HepG2 (cell line): Measurements from ENCODE around the gene SELENOV. TPM values are rescaled to one million over a fixed set of nuclear protein-coding genes. Genes with fewer than 3 reads are reported as not detected.
A peak's percentile ranks its signal among the peaks of the same experiment; 100 is the strongest.

Experiments used
- ATAC-seq: fragments of 200-7000 bp; cut with Tn5 transposase; 3 replicates; pipeline ENCODE4 v1.9.1; 2020; ENCODE audit warnings: mild to moderate bottlenecking, moderate library complexity
- BruUV-seq: library from RNA; stranded (reverse); fragments of 400-500 nt; replicated peaks from 2 replicates; lab custom pipeline; 2021; lab: Mats Ljungman, UMichigan
- CTCF ChIA-PET: fragments of 300-600 bp; formaldehyde crosslinking; extraction: SDS; loops from one replicate; lab custom pipeline; 2021; ENCODE audit warnings: low total read pairs, inconsistent platforms, low intra/inter-chr PET ratio; lab: Yijun Ruan, JAX
- POLR2A ChIA-PET: fragments of 350-600 bp; sonication (Branson Sonifier 250); formaldehyde crosslinking; loops from one replicate; lab custom pipeline; 2020; ENCODE audit warnings: antibody characterized with exemption, inconsistent platforms; lab: Yijun Ruan, JAX
- DNase-seq: peaks from one replicate; pipeline ENCODE4 v3.0.0-alpha.2; 2015; ENCODE audit warnings: low spot score
- FAIRE-seq: peaks from 3 replicates; lab custom pipeline; 2011; peaks lifted over from hg19 to GRCh38; lab: Jason Lieb, UNC
- H2AFZ ChIP-seq: one replicate; pipeline ENCODE4 v1.6.1; 2011; ENCODE audit warnings: low read length, inconsistent platforms
- H3K27ac ChIP-seq: fragments of 300-600 bp; 3 replicates; pipeline ENCODE4 v1.8.0; 2011; ENCODE audit warnings: mixed run types, mild to moderate bottlenecking, mixed read lengths, low read length, inconsistent platforms; ENCODE audit not compliant: insufficient read depth; ENCODE audit errors: extremely low read length
- H3K27me3 ChIP-seq, 2 experiments: fragments of 200-600 bp in 1 of 2; 2 replicates in 1 of 2; 3 replicates in 1 of 2; pipeline versions ENCODE4 v1.6.0 to v1.8.0; 2011; ENCODE audit warnings: low read length in 2 of 2, mild to moderate bottlenecking in 2 of 2, moderate library complexity in 2 of 2, inconsistent platforms in 1 of 2; ENCODE audit not compliant: insufficient read depth in 2 of 2, control insufficient read depth in 1 of 2
- H3K36me3 ChIP-seq, 2 experiments: fragments of 200-600 bp in 1 of 2; replicated peaks in 1 of 2; 2 replicates in 1 of 2; 3 replicates in 1 of 2; pipeline versions ENCODE4 v1.5.1 to v1.8.0; 2011; ENCODE audit warnings: low read length in 2 of 2, inconsistent platforms in 1 of 2; ENCODE audit not compliant: insufficient read depth in 2 of 2, control insufficient read depth in 1 of 2
- H3K4me1 ChIP-seq: 2 replicates; pipeline ENCODE4 v1.5.1; 2012; ENCODE audit warnings: low read length, inconsistent platforms; ENCODE audit not compliant: insufficient read depth
- H3K4me2 ChIP-seq: 2 replicates; pipeline ENCODE4 v1.6.0; 2011; ENCODE audit warnings: low read depth, low read length, inconsistent platforms
- H3K4me3 ChIP-seq, 3 experiments: fragments of 200-600 bp in 1 of 3; sonication (generic), shearing (Covaris generic) in 1 of 3; replicated peaks in 1 of 3; 2 replicates each; pipeline ENCODE4 v1.5.1; 2011 to 2016; ENCODE audit warnings: low read length in 3 of 3, inconsistent platforms in 2 of 3, low read depth in 2 of 3, mild to moderate bottlenecking in 2 of 3, control low read depth in 1 of 3, mixed read lengths in 1 of 3; ENCODE audit not compliant: insufficient read depth in 1 of 3
- H3K79me2 ChIP-seq: one replicate; pipeline ENCODE4 v1.6.1; 2011; ENCODE audit warnings: low read length, inconsistent platforms; ENCODE audit not compliant: insufficient read depth
- H3K9ac ChIP-seq: 2 replicates; pipeline ENCODE4 v1.6.0; 2011; ENCODE audit warnings: mild to moderate bottlenecking, low read depth, low read length, inconsistent platforms; ENCODE audit not compliant: insufficient read depth
- H3K9me3 ChIP-seq: 2 replicates; pipeline ENCODE4 v1.5.1; 2012; ENCODE audit warnings: mild to moderate bottlenecking, low read length
- H4K20me1 ChIP-seq: 2 replicates; pipeline ENCODE4 v1.6.0; 2011; ENCODE audit warnings: inconsistent platforms, mild to moderate bottlenecking, low read length, moderate library complexity; ENCODE audit not compliant: insufficient read depth
- ATRX ChIP-seq: sonication (generic); formaldehyde crosslinking; IDR thresholded peaks from 2 replicates; pipeline ENCODE4 v1.4.0; 2020; ENCODE audit warnings: missing genetic modification reagents, borderline replicate concordance
- ETV5 ChIP-seq: IDR thresholded peaks from 2 replicates; pipeline ENCODE4 v1.6.1; 2018; ENCODE audit warnings: missing biosample characterization, missing genetic modification reagents, inconsistent platforms, borderline replicate concordance
- GLI4 ChIP-seq: sonication (generic); formaldehyde crosslinking; IDR thresholded peaks from 2 replicates; pipeline ENCODE4 v1.5.1; 2020; ENCODE audit warnings: missing genetic modification reagents, mild to moderate bottlenecking, moderate library complexity, borderline replicate concordance
- JARID2 ChIP-seq: sonication (generic); formaldehyde crosslinking; IDR thresholded peaks from 2 replicates; pipeline ENCODE4 v1.8.1; 2023; ENCODE audit warnings: missing genetic modification reagents, inconsistent platforms; ENCODE audit not compliant: insufficient replicate concordance
- PCBP2 ChIP-seq: fragments of 200-400 bp; formaldehyde crosslinking; optimal IDR thresholded peaks from 2 replicates; pipeline ENCODE3; 2018; ENCODE audit warnings: low read length, low read depth; ENCODE audit not compliant: poor library complexity, severe bottlenecking
- POLR2G ChIP-seq: fragments of 200-400 bp; formaldehyde crosslinking; IDR thresholded peaks from 2 replicates; pipeline ENCODE4 v1.6.1; 2018; ENCODE audit warnings: mild to moderate bottlenecking, low read depth, low read length, moderate library complexity
- PPARG ChIP-seq: conservative IDR thresholded peaks from 2 replicates; pipeline ENCODE4 v1.6.1; 2016; ENCODE audit warnings: missing biosample characterization, missing genetic modification reagents
- PRMT3 ChIP-seq: sonication (generic); formaldehyde crosslinking; IDR thresholded peaks from 2 replicates; pipeline ENCODE4 v1.8.1; 2022; ENCODE audit warnings: low read depth, mild to moderate bottlenecking, moderate library complexity, missing genetic modification reagents, borderline replicate concordance
- RBM39 ChIP-seq: fragments of 200-400 bp; formaldehyde crosslinking; IDR thresholded peaks from one replicate; pipeline ENCODE4 v1.6.1; 2018; ENCODE audit warnings: antibody characterized with exemption, mild to moderate bottlenecking, low read depth, low read length; ENCODE audit not compliant: poor library complexity, severe bottlenecking
- RFX3 ChIP-seq: IDR thresholded peaks from 2 replicates; pipeline ENCODE4 v1.6.1; 2016; ENCODE audit warnings: missing biosample characterization, missing genetic modification reagents
- RXRA ChIP-seq: sonication (generic); formaldehyde crosslinking; IDR thresholded peaks from 2 replicates; pipeline ENCODE4 v1.5.1; 2020; ENCODE audit warnings: missing genetic modification reagents
- SPEN ChIP-seq: sonication (generic); formaldehyde crosslinking; IDR thresholded peaks from 2 replicates; pipeline ENCODE4 v1.5.1; 2020; ENCODE audit warnings: low read depth, mild to moderate bottlenecking, missing genetic modification reagents
- TRIM24 ChIP-seq: sonication (generic); formaldehyde crosslinking; IDR thresholded peaks from 2 replicates; pipeline ENCODE4 v1.8.0; 2022; ENCODE audit warnings: mild to moderate bottlenecking, missing genetic modification reagents
- TSC22D2 ChIP-seq: sonication (generic); formaldehyde crosslinking; IDR thresholded peaks from 2 replicates; pipeline ENCODE4 v1.5.1; 2020; ENCODE audit warnings: missing genetic modification reagents, mild to moderate bottlenecking, borderline replicate concordance
- ZC3H4 ChIP-seq: sonication (generic); formaldehyde crosslinking; IDR thresholded peaks from 2 replicates; pipeline ENCODE4 v1.4.0; 2020; ENCODE audit warnings: missing genetic modification reagents, borderline replicate concordance
- ZNF17 ChIP-seq: sonication (generic); formaldehyde crosslinking; IDR thresholded peaks from 2 replicates; pipeline ENCODE4 v1.5.0; 2020; ENCODE audit warnings: mild to moderate bottlenecking, missing genetic modification reagents
- ZNF530 ChIP-seq: sonication (generic); formaldehyde crosslinking; IDR thresholded peaks from 2 replicates; pipeline ENCODE4 v1.5.0; 2020; ENCODE audit warnings: low read depth, mild to moderate bottlenecking, missing genetic modification reagents
- ZNF589 ChIP-seq: sonication (generic); formaldehyde crosslinking; conservative IDR thresholded peaks from 2 replicates; pipeline ENCODE4 v1.8.0; 2022; ENCODE audit warnings: mild to moderate bottlenecking, moderate library complexity, missing genetic modification reagents
- ZNF652 ChIP-seq: IDR thresholded peaks from 2 replicates; pipeline ENCODE4 v1.6.1; 2016; ENCODE audit warnings: low read depth, borderline replicate concordance
- ZNF660 ChIP-seq: sonication (generic); formaldehyde crosslinking; IDR thresholded peaks from 2 replicates; pipeline ENCODE4 v1.5.1; 2020; ENCODE audit warnings: mild to moderate bottlenecking, low read depth, missing genetic modification reagents, borderline replicate concordance
- ZNF7 ChIP-seq: IDR thresholded peaks from 2 replicates; pipeline ENCODE4 v1.6.1; 2016; ENCODE audit warnings: missing biosample characterization, missing genetic modification reagents
- ZNF720 ChIP-seq: sonication (generic); formaldehyde crosslinking; IDR thresholded peaks from 2 replicates; pipeline ENCODE4 v1.4.0; 2020; ENCODE audit warnings: missing genetic modification reagents
- ZNF883 ChIP-seq: sonication (generic); formaldehyde crosslinking; IDR thresholded peaks from 2 replicates; pipeline ENCODE4 v1.5.1; 2020; ENCODE audit warnings: mild to moderate bottlenecking, missing genetic modification reagents; ENCODE audit errors: not compliant biosample characterization
- ZNF891 ChIP-seq: sonication (generic); formaldehyde crosslinking; IDR thresholded peaks from 2 replicates; pipeline ENCODE4 v1.5.0; 2020; ENCODE audit warnings: mild to moderate bottlenecking, missing genetic modification reagents
- WGBS: methylation state at CpG from one replicate; pipeline ENCODE4 v1.1.6; 2017; ENCODE audit warnings: low lambda C conversion rate; 5-methylcytosine and 5-hydroxymethylcytosine counted together
- in situ Hi-C: cut with HindIII; loops from 2 replicates; pipeline ENCODE4 v1.10.0; 2017; ENCODE audit warnings: low pct_unique_long_range_greater_than_20kb; ENCODE audit not compliant: extremely low pct_ligation_motif_present
- intact Hi-C: fragments of 100-400 bp; cut with micrococcal nuclease; formaldehyde crosslinking; loops from one replicate; pipeline ENCODE4 v1.10.0; 2022; ENCODE audit not compliant: unreplicated experiment
- polyA plus RNA-seq, 8 experiments: library from polyadenylated mRNA; depleted of rRNA in 3 of 8; stranded (reverse) in 7 of 8; unstranded in 1 of 8; fragments of >200 nt; fragmentation: Illumina TruSeq in 4 of 8; extraction: Trizol in 4 of 8; gene quantifications; 2 replicates each; pipeline versions ENCODE4 v1.2.1 to v1.2.3, GENCODE V29; 2011 to 2016; ENCODE audit warnings: low read depth in 4 of 8, missing spikeins in 1 of 8, mixed read lengths in 1 of 8; ENCODE audit not compliant: insufficient read depth in 1 of 8
- total RNA-seq, 5 experiments: library from RNA; depleted of rRNA; stranded (reverse); fragments of >200 nt; fragmentation: Illumina TruSeq; extraction: Trizol; gene quantifications; 2 replicates each; pipeline ENCODE4 v1.2.3, GENCODE V29; 2016; ENCODE audit warnings: low read depth in 1 of 5
- TF ChIP-seq, protein P1 (sequence below): sonication (generic); formaldehyde crosslinking; IDR thresholded peaks from 2 replicates; pipeline ENCODE4 v1.4.0; 2020; ENCODE audit warnings: missing genetic modification reagents

SELENOV gene
- total and polyA plus RNA-seq, 2 of the 13 experiments (the other 11 are each of a cell fraction or from before 2014, with no cell fraction given), result not detected

GRCh38 chr19:39480337-39481228 lies 34.4 kb upstream of the SELENOV start, which contains the start of gene TIMM50:
Gene TIMM50, plus strand, starts transcription at chr19:39480838. Its CDS starts 16 bp downstream, at chr19:39480854.
- TSS peak; percentile 72 for BruUV-seq
- ChIA-PET CTCF (no interaction called here), POLR2A (interaction anchor here (0.7 to 1.2 kb wide), 5 partner anchors 17 to 59 kb away, joined by 3 to 5 read pairs (median 3); partner anchors contain the start of gene RPS16)
- TF ChIP-seq ZNF589 (CRISPR knock-in tag), result no peak
- TF ChIP-seq, protein P1, sequence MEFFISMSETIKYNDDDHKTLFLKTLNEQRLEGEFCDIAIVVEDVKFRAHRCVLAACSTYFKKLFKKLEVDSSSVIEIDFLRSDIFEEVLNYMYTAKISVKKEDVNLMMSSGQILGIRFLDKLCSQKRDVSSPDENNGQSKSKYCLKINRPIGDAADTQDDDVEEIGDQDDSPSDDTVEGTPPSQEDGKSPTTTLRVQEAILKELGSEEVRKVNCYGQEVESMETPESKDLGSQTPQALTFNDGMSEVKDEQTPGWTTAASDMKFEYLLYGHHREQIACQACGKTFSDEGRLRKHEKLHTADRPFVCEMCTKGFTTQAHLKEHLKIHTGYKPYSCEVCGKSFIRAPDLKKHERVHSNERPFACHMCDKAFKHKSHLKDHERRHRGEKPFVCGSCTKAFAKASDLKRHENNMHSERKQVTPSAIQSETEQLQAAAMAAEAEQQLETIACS, result 0 out of 2 replicates have a peak, but pooled peaks have one; percentile 35
- TF ChIP-seq RFX3 (CRISPR knock-in tag), result no peak
- no peak for TF ChIP-seq ZC3H4 (CRISPR knock-in tag)
- peak; percentile 88 for TF ChIP-seq POLR2G
- TF ChIP-seq PCBP2, result no peak
- TF ChIP-seq RXRA (CRISPR knock-in tag), result peak; percentile 78
- no peak for TF ChIP-seq ZNF660 (CRISPR knock-in tag)
- peak; percentile 20; the same call in 1 of the 2 replicates for TF ChIP-seq ETV5 (CRISPR knock-in tag)
- no peak for TF ChIP-seq JARID2 (CRISPR knock-in tag)
- TF ChIP-seq GLI4 (CRISPR knock-in tag), result no peak; the same call in 1 of the 2 replicates
- peak; percentile 95 for TF ChIP-seq ZNF891 (CRISPR knock-in tag)
- TF ChIP-seq PPARG (CRISPR knock-in tag), result no peak
- peak; percentile 61 for TF ChIP-seq RBM39
- TF ChIP-seq TSC22D2 (CRISPR knock-in tag), result no peak
- no peak for TF ChIP-seq ATRX (CRISPR knock-in tag)
- no peak for TF ChIP-seq ZNF530 (CRISPR knock-in tag)
- no peak for TF ChIP-seq ZNF883 (CRISPR knock-in tag)
- no peak for TF ChIP-seq ZNF17 (CRISPR knock-in tag)
- no peak for TF ChIP-seq ZNF652 (CRISPR knock-in tag)
- no peak for TF ChIP-seq ZNF7
- no peak for TF ChIP-seq ZNF720 (CRISPR knock-in tag)
- peak; percentile 74; the same call in 1 of the 2 replicates for TF ChIP-seq SPEN (CRISPR knock-in tag)
- TF ChIP-seq TRIM24 (CRISPR knock-in tag), result no peak
- no peak for TF ChIP-seq PRMT3 (CRISPR knock-in tag)

More at GRCh38 chr19:39480337-39481228, 34.4 kb upstream of the SELENOV start, which contains the start of gene TIMM50:
- peak within 1 kb of the TSS; percentile 96 for H3K4me2 ChIP-seq
- ATAC-seq, result peak; percentile 90
- peaks cover 25% of the 10 kb centered on the region for H3K4me1 ChIP-seq
- H3K9me3 ChIP-seq, result no peaks in the 10 kb centered on the region
- H3K27me3 ChIP-seq, result no peaks in the 10 kb centered on the region; a peak in 1 of 5 replicates
- in situ Hi-C loops (no loop called here), intact Hi-C loops (no loop called here)
- H4K20me1 ChIP-seq, result no peaks in the 10 kb centered on the region
- H2AFZ ChIP-seq, result peak within 1 kb of the TSS; percentile 89
- peak within 1 kb of the TSS; percentile 89 for H3K27ac ChIP-seq
- H3K79me2 ChIP-seq, result peaks cover 18% of the 10 kb centered on the region
- H3K36me3 ChIP-seq, result peaks cover 6 to 33% of the 10 kb centered on the region in 2 experiments; a peak in 3 of 5 replicates
- H3K9ac ChIP-seq, result peak within 1 kb of the TSS; percentile 99
- peak; percentile 72 for FAIRE-seq
- peak within 1 kb of the TSS; percentile 84 to 96 (median 94) for H3K4me3 ChIP-seq
- peak; percentile 94 for DNase-seq
- WGBS, result 2% methylated on average over 16 of the region's 62 CpGs
